NCI-H1048 (cell line): ENCODE results near the gene UCKL1.
"Not testable (repeated sequence)": the region's sequence is repeated elsewhere in the genome, so short reads cannot be mapped to it uniquely, and the experiment has no call there.

Experiments
- DNase-seq: peaks from one replicate; lab custom pipeline; 2025; lab: John Stamatoyannopoulos, UW

UCKL1 gene

DNA sequence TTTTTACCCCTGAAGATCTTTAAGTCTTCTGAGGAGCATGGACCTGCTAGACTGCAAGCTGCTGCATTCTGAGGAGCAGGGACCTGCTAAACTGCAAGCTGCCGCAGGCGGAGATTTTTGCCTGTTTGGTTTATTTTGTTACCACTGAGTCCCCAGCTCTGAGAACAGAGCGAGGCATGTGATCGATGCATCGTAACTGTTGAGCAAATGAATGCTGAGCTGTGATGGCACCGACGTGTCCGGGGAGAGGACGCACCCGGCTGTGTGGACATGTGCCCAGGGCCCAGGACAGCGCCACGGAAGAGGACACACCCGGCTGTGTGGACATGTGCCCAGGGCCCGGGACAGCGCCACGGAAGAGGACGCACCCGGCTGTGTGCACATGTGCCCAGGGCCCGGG lies 37.1 kb downstream of the UCKL1 start:
- no peak for DNase-seq

DNA sequence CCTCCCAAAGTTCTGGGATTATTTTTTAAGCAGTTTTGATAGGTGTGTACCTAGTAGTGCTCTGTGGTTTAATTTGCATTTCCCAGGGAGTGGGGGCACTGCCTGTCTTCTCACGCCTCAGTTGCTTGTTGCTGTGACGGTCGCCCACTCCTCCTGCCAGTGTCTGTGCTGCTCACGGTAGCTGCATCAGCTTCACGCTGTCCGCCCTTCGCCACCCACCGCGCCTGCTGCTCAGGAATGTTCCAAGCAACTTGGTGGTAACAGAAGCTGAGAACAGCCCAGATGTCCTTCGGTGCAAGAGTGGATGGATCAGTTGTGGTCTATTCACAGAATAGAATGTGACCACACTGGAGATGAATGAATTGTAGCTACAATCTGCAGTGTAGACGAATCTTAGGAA lies 38.4 kb downstream of the UCKL1 start:
- DNase-seq: no peak

DNA sequence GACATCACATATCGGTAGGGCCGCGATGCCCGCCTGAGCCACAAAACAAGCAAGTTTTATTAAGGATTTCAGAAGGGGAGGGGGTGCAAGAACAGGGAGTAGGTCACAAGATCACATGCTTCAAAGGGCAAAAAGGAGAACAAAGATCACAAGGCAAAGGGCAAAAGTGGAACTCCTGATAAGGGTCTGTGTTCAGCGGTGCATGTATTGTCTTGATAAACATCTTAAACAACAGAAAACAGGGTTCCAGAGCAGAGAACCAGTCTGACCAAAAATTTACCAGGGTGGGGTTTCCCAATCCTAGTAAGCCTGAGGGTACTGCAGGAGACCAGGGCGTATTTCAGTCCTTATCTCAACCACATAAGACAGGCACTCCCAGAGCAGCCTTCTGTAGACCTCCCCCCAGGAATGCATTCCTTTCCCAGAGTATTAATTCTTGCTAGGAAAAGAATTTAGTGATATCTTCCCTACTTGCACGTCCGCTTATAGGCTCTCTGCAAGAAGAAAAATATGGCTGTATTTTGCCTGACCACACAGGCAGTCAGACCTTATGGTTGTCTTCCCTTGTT lies 39.8 kb downstream of the UCKL1 start:
- not testable (repeated sequence) for DNase-seq

DNA sequence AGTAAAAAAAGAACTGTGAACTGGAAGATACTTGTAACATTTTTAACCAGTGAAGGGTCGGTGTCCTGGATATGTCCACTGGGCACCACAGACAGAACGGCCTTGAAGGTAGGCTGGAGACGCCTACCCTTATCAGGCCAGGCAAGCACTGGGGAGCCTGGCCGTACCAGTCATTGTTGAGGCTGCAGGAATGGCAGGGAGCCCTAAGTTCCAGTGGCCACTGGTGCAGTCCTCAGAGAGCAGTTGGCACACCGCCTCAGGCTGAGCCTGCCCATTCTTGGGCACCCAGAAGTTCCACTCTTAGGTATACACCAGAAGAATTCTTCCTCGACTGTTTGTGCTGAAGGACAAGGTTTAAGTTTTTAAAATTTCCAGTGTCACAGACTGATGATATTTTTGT lies 40.7 kb downstream of the UCKL1 start:
- no peak for DNase-seq

DNA sequence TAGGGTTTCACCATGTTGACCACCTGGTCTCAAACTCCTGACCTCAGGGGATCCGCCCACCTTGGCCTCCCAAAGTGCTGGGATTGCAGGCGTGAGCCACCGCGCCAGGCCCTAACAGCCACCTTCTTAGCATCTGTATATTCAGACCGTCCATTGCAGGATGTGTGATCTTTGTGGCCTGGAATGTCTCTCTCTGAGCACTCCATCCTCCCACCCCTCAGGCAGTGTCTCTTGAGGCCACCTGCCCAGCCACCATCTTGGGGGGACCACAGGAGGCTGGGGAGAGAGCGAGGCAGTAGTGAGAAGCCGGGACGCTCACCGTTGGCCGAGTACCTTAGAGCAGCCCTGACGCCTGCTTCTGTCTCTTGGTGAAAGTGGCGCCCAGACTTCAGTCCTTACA lies 42.4 kb downstream of the UCKL1 start:
- no peak for DNase-seq

DNA sequence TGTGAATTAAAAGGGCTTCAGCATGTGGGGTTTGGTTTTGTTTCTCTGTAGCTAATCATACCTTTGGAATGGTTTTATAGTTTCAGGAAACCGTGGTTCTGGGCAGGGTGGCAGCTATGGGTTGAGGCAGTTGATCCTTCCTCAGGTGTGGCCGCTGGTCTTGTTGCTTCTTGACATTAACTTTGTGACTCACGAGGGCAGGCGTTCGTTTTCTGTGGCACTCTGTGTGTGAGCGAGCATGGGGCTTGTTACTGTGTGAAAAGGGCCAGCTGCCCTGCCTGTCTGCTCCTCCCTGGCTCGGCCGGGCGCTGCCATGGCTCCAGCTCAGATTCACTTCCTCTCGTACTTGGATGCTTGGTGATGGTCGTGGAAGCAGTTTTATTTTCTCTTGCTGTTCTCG lies 45.0 kb downstream of the UCKL1 start:
- DNase-seq: no peak

DNA sequence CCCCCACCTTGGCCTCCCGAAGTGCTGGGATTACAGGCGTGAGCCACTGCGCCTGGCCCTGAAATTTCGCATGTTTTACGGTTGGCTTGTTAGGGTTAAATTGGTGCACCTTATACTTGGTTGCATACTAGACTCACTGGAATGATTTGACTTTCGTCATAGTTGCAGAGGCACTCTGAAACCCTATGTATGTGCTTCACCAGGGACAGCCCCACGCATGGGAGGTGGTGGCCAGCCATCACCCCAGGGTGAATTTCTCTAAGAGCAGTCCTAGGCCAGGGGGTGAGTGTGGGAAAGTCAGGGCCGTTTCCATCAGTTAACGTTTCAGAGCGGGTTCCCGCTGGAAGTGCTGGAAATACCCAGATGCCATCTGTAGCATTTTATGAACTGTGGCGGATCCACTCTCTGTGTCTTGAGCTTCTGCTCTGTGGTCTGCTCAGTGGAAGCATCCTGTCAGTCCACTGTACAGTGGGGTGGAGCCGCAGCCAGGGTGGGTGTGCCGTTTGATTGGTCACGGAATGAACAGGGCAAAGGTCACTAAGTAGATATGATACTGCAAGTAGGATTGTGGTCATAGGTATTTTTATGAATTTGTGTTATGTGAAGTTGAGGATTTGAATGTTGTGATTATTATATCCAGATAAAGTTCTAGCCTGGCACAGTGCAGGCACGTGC lies 48.1 kb downstream of the UCKL1 start:
- DNase-seq: no peak

DNA sequence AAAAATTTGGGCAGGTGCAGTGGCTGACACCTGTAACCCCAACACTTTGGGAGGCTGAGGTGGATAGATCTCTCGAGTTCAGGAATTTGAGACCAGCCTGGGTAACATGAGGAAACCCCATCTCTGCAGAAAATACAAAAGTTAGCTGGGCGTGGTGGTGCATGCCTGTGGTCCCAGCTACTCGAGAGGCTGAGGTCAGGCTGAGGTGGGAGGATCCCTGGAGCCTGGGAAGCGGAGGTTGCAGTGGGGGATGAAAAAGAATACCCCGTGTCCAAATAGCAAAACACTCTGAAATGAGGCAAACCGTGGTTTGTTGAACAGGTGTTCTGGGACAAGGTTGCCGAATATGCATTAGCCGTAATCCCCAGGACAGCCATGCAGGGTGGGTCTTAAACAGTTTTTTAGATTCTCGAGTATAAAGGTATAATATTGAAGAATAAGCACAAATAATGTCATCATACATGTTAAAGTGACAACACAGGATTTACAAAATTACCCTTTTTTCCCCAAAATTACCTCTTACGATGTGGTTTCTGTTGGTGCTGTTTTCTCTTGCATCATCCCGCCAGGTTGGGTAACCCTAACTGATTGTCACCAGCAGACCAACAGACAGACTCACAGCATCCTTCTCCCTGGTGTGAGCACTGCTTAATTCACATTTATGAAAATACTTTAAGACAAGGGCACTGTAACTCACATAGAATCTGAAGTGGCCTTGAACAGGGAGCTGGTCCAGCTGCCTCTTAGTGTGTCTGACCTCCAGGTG lies 52.2 kb downstream of the UCKL1 start:
- DNase-seq: no peak

DNA sequence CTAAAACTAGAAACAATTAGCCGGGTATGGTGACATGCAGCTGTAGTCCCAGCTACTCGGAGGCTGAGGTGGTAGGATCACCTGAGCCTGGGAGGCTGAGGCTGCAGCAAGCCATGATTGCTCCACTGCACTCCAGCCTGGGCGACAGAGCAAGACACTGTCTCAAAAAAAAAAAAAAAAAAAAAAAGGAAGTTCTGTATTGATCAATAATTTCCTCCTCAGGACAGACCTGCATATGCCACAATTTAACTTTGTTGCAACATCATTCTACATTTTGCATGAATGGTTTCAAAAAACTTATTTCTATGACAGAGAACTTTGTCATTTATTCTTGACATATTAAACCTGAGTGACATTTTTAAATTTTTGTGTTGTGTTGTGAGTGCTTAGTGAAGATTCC lies 55.8 kb downstream of the UCKL1 start:
- DNase-seq: no peak

DNA sequence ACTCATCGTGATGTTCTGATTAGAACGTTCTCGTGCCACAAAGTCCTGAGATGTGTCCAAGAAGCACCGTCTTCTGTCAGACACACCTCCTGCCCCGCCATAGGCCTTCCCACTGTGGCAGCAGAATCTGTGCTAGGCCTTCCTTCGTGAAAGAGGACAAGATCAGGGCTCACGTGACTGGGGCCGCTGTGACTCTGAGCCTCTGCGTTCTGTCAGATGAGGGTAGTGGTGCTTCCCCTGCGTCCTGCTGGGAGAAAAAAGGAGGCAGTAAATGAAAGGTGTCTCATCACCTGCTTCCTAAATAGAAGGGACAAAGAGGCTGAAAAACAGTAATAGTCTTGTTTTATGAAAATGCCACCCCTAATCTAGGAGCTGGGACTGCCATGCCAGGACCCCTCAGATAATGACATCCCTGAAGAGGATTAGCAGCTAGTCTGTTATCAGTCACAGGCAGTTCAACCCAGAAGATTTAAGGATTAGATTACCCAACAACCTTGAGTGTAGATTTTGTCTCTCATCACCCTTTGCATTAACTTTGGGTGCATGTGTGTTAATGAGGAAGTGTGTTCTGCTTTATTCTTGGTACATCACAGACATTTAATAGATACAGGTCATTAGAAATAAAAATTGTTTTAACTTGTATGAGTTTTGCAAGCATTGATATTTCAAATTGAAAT lies 57.2 kb downstream of the UCKL1 start:
- no peak for DNase-seq

DNA sequence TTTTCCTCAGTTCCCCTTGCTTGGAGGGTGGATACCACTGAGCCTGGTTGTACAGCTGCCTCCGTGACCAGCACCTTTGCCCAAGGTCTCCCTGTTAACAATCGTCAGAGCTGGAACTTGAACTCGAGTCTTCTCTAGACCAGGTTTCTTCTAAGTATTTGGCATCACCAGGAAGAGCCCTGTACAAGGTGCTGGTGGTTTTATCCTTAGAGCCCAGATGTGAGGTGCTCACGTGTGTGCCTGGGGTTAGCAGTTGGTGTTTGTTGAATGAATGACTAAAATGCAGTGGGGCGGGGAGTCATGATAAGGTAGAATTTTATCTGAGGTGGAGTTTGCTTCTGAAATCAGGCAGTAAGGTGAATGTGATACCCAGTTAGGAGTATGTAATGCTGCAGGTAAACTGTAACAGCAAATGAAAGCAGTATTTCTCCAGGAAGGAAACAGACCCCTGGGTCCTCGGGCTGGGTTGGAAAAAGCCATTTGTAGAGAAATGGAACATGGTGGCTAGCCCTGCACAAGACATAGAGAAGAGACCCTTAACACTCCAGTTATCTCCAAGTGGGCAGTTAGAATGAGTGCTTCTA lies 58.1 kb downstream of the UCKL1 start:
- no peak for DNase-seq

DNA sequence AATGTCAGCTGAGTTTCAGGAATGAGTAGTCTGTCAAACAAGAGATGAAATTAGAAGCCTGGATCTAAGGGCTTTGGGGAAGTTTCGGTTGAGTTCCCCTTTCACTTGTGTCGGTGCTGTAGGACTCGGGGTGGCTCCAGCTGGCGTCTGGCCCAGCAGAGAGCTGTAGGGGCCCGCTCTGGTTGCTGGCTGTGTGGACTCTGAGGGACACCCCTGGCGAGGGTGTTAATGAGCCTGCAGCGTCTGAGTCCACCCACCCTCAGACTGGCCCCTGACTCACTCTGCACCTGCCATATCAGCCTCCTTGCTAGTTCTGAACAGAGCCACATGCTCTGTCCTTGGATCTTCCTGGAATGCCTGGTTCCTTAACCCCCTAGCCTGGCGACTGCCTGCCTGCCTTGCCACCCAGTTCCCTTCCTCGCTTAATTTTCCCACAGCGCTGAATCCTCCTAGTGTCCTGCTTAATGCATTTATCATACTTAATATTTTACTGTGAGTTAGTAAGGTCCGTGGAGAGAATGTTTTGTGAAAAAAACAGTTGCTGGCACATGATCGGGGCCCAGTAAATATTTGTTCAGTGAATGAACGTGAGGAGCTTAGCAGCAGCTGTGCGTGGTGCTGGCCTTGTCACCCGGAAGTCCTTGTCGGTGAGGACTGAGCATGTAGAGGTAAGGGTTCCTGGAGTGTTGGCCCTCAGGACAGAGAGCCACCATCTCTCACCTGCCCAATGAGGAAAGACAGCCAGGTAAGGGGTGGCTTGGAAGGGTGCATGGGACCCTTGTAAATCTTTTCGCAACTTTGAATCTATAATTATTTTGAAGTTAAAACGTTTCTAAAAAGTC lies 59.7 kb downstream of the UCKL1 start:
- no peak for DNase-seq

DNA sequence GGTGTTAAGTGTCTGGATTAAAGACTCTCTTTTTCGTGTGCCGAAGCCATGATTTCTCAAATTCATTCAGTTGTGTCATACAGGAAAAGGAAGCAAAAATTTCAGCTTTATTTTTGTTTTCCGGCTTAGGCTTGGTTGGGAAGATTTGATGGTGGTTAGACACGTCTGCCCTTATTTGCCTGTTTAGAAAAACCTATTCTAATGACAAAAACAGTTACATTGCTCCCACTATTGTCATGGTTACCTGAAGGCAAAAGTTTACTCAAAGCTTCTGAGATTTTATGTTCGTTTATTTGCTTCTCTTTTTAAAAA lies 60.3 kb downstream of the UCKL1 start:
- no peak for DNase-seq

DNA sequence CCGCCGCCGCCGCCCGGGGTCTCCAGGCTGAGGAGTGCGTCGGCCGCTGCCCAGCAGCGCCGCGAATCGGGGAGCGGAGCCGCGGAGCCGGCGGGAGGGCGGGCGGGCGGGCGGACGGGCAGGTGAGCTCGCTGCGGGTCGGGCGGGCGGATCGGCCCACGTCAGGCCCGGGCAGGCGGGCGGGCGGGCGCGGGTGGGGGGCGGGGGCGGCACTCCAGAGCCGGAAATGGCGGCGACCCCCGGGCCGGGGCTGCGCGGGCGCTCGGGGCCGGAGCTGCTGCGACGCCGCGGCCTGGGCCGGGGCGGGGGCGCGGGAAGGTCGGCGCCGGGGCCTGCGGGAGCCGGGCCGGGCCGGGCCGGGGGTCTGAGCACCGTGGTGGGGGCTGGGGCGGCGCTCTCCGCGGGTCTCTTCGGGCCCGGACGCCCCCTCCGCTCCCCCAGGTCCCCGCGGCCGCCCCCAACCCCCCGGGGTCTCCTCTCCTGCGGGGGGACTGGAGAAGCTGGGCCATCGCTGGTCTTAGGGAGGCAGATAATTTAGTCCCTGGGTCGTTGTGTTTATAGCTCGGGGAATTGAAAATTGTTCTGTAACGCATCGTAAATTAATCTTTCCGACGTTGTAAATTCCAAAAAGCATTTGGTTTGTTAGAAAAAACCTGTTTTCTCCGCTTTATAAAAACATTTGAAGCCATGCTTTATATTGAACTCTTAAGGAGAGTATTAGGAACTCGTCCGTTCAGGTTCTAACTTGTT lies 60.8 kb downstream of the UCKL1 start:
- DNase-seq: no peak

DNA sequence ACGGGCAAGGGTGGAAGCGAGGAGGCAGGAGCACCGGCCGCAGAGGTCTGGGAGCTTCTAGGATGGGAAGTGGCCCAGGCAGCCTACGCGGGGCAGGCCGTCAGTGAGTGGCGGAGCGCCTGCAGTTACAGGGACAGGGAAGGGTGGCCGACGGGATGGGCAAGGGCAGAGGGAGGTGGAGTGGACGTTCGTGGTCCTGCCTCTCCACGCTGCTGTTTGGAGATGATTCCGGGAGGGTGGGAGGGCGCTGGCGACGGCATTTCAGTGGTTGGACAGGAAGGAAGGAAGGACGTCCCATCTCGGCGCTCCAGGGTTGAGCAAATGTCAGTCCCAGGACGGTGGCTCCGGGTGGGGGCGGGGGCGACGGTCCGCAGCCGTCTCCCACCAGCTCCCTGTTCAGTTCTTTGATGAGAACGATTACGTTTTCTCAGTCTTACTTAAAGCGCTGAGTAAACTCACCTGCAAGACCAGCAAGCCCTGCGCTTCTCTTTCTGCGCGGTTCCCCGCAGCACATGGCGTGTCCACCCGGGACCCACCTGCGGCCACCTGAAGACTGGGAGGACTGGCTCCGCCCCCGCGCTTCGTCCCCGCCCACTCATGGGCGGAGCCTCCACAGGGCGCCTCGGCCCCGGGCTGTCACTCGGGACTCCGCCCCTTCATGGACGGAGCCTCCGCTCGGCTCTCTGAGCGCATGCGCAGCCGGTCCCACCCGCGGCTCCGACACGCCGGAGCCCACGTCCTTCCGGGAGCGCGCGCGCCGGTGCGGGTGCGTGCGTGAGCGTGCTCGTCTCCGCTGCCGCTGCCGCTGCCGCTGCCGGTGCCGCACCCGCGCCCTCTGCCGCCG lies 61.6 kb downstream of the UCKL1 start, which contains the start of gene DNAJC5:
Gene DNAJC5, plus strand, starts transcription at position 769 of the 844 bp plus-strand sequence. CDS start 33,220 bp downstream, outside the sequence.
- peak; percentile 89 for DNase-seq

DNA sequence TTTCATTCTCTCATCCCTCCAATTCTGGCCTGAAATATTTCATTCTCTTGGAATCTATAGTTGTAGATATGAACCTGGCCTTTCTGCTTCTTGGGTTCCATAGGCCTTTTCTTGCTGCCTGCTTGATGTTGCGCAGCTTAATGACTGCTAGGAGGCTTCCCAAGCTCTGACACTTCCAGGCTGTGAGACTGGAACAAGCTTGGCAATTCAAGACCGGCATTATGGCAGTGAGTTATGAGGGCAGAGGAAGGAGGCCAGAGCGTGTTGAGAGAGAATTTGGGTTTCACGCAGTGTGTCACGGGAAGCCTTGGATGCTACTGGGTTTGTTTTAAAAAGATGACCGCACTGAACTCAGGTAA lies 62.2 kb downstream of the UCKL1 start:
- DNase-seq: no peak

DNA sequence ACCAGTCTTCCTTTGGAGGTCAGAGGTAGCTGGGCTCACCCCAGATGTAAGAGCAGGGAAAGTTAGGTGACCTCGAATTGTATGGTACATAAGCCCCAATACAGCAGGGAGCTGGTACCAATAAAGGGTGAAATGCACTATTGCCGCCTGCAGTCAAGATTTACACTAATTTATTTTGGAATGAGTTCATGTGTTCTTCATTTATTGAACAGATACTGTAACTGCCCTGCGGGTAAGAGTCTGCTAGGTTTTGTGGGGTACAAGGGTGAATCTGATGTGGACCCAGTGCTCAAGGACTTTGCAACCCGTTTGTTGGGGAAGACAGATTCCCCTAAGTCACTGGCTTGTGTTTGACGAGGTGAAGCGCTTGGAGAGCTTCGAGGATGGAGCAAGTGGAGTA lies 63.8 kb downstream of the UCKL1 start:
- DNase-seq: no peak

DNA sequence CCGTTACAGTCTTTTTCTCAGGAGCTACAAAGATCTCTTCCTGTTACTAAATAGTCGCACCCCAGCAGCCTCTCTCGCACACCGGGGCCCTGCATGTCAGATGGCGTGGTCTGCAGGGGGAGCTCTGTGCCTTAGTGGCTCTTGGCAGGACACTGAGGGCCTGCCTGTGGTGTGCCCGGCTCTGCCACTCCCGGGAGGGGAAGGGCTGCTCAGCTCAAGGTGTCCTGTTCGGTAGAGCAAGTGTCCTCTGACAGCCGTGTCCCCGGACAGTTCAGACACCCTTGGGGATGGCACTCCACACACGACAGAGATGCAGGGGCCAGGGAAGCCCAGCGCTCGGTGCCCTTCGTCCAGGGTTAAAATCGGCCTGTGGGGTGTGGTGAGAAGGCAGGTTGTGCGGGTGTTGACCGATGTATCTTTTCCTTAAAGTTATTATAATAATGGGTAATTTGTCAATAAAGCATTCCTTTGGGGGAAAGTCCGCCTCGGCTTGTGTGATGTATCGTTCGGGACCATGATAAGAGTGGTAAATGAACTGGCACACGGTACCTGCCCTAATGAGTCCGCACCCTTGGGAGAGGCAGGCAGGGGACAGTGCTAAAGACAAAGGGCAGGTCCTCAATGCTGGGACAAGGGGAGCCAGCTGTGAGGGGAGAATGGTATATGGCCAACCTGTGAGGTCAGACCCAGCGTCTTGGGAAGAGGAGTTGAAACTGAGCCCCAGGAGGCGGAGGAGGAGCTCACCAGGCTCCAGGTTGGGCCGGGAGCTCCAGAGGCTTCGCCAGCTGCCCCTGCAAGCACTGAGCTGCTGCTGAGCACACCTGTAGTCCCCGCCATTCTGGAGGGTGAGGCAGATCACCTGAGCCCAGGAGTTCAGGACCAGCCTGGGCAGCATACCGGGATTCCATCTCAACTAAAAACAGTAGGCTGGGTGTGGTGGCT lies 64.9 kb downstream of the UCKL1 start:
- DNase-seq: no peak

DNA sequence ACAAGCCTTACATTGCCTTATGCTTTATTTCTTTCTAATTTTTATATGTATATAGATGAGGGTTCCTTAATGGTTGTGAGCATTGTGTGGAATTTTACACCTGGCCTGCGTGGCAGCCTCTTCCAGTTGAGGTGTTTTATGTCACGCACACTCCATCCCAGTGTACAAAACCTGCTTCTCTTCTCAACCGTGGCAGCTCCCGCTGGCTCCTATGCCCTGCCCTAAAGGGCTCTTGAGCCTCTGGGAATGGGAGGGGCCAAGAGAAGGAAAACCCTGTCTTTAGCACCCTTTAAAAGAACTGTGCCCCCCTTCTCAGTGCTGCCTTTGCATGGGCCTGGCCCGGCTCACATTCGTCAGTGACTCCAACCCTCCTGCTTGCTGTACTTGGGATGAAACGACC lies 65.6 kb downstream of the UCKL1 start:
- no peak for DNase-seq
